Activated T-cell treated with anti-CD3 and anti-CD28 coated beads, Interleukin-2, amount 50 U/mL, for 4 hours (primary cell): ENCODE data around the gene SPAAR. TPM values are rescaled to one million over a fixed set of nuclear protein-coding genes. Genes with fewer than 3 reads are reported as not detected.

Experiments used
- total RNA-seq, 3 donors: library from RNA; stranded (reverse); gene quantifications; one replicate each; pipeline ENCODE4 v1.2.1, GENCODE V29; 2021

Gene SPAAR
- total RNA-seq, 3 donors from 2014 or later, result not detected

Other genes with a start within 250 kb of the SPAAR start
- 1 to 10 TPM; 1.1 to 1.2 (median 1.2) TPM for gene ARHGEF39, start 244.3 kb upstream of the SPAAR start, total RNA-seq
- under 1 TPM in 2 of 3 donors, not detected in 1; 0.24 to 0.46 TPM for gene CA9, start 235.6 kb upstream of the SPAAR start, total RNA-seq
- 1 to 10 TPM; 1.6 to 2.2 (median 2.2) TPM for gene TPM2, start 219.6 kb upstream of the SPAAR start, total RNA-seq
- gene TLN1, start 177.3 kb upstream of the SPAAR start, total RNA-seq, result 100 to 1,000 TPM; 210 to 252 (median 230) TPM
- 10 to 100 TPM; 22.9 to 27.5 (median 23.6) TPM for gene CREB3, start 176.8 kb upstream of the SPAAR start, total RNA-seq
- 10 to 100 TPM; 29.9 to 34.8 (median 33.2) TPM for gene GBA2, start 160.3 kb upstream of the SPAAR start, total RNA-seq
- 10 to 100 TPM; 14.3 to 15.3 (median 14.6) TPM for gene RGP1, start 160.2 kb upstream of the SPAAR start, total RNA-seq
- gene MSMP, start 155.2 kb upstream of the SPAAR start, total RNA-seq, result 1 to 10 TPM in 1 of 3 donors, under 1 TPM in 2; 0.84 to 1.4 (median 0.86) TPM
- 1 to 10 TPM; 4.4 to 5.3 (median 5.2) TPM for gene NPR2, start 117.9 kb upstream of the SPAAR start, total RNA-seq
- under 1 TPM; 0.27 to 0.48 (median 0.40) TPM for gene SPAG8, start 97.2 kb upstream of the SPAAR start, total RNA-seq
- gene HINT2, start 94.4 kb upstream of the SPAAR start, total RNA-seq, result 10 to 100 TPM; 28.7 to 31.9 (median 30.0) TPM
- not detected for gene FAM221B, start 80.8 kb upstream of the SPAAR start, total RNA-seq
- 1 to 10 TPM; 1.5 to 1.9 (median 1.8) TPM for gene TMEM8B, start 80.3 kb upstream of the SPAAR start, total RNA-seq
- not detected for gene OR13J1, start 39.1 kb upstream of the SPAAR start, total RNA-seq
- not detected for gene HRCT1, start 3.3 kb upstream of the SPAAR start, total RNA-seq
- not detected for gene OR2S2, start 48.7 kb downstream of the SPAAR start, total RNA-seq
- gene RECK, start 127.4 kb downstream of the SPAAR start, total RNA-seq, result 1 to 10 TPM; 2.0 to 2.4 (median 2.0) TPM
- gene GLIPR2, start 227.2 kb downstream of the SPAAR start, total RNA-seq, result 1 to 10 TPM; 5.3 to 7.6 (median 6.1) TPM